Pulmonary artery endothelial cell (primary cell): ENCODE data around the gene ATP5IF1. TPM values are rescaled to one million over a fixed set of nuclear protein-coding genes. Genes with fewer than 3 reads are reported as not detected.

Source experiments
- DNase-seq: peaks from one replicate; pipeline ENCODE4 v3.0.0-alpha.2; 2011; ENCODE audit warnings: low read depth, low spot score
- total RNA-seq: library from RNA; depleted of rRNA; stranded (reverse); fragments of >200 nt; gene quantifications from 2 replicates; pipeline ENCODE4 v1.2.3, GENCODE V29; 2014

Gene ATP5IF1
- total RNA-seq, 1 donor from 2014 or later, result 140 TPM

- no peak for DNase-seq
Observed at GRCh38 chr1:28264897-28265296, 29.0 kb downstream of the ATP5IF1 start.

- no peak for DNase-seq
Observed at GRCh38 chr1:28265577-28265976, 29.7 kb downstream of the ATP5IF1 start.

- no peak for DNase-seq
Observed at GRCh38 chr1:28266920-28267322, 31.0 kb downstream of the ATP5IF1 start.

GRCh38 chr1:28267633-28268032, 31.7 kb downstream of the ATP5IF1 start:
- no peak for DNase-seq

GRCh38 chr1:28269529-28269928, 33.6 kb downstream of the ATP5IF1 start:
- DNase-seq, result no peak

- DNase-seq, result no peak
Observed at GRCh38 chr1:28272215-28272852, 36.4 kb downstream of the ATP5IF1 start.

- no peak for DNase-seq
Observed at GRCh38 chr1:28273216-28273860, 37.4 kb downstream of the ATP5IF1 start.

- DNase-seq, result no peak
Observed at GRCh38 chr1:28278763-28279162, 42.8 kb downstream of the ATP5IF1 start.

GRCh38 chr1:28279721-28280120, 43.8 kb downstream of the ATP5IF1 start:
- DNase-seq, result no peak

GRCh38 chr1:28280501-28280900, 44.6 kb downstream of the ATP5IF1 start:
- DNase-seq, result no peak

- no peak for DNase-seq
Observed at GRCh38 chr1:28280977-28281381, 45.1 kb downstream of the ATP5IF1 start.

- no peak for DNase-seq
Observed at GRCh38 chr1:28281608-28282425, 45.9 kb downstream of the ATP5IF1 start.

- DNase-seq, result no peak
Observed at GRCh38 chr1:28282426-28283407, 46.8 kb downstream of the ATP5IF1 start.

GRCh38 chr1:28286111-28286510, 50.2 kb downstream of the ATP5IF1 start:
- DNase-seq, result no peak

Other genes starting within 250 kb of the ATP5IF1 start
- gene EYA3, start 147.5 kb upstream of the ATP5IF1 start, total RNA-seq, result 14.2 and 19.3 TPM in 2 replicates
- gene PTAFR, start 59.4 kb upstream of the ATP5IF1 start, total RNA-seq, result 0.20 and 0.21 TPM in 2 replicates
- 59.2 and 66.2 TPM in 2 replicates for gene DNAJC8, start 3.1 kb upstream of the ATP5IF1 start, total RNA-seq
- gene SESN2, start 23.4 kb downstream of the ATP5IF1 start, total RNA-seq, result 8.6 and 9.1 TPM in 2 replicates
- gene MED18, start 92.9 kb downstream of the ATP5IF1 start, total RNA-seq, result 22.9 and 24.7 TPM in 2 replicates
- 17.7 and 19.1 TPM in 2 replicates for gene PHACTR4, start 133.6 kb downstream of the ATP5IF1 start, total RNA-seq